Stimulated activated CD4-positive, alpha-beta T cell treated with anti-CD3 and anti-CD28 coated beads, Interleukin-4, amount 100 ng/mL, for 24 hours (primary cell): Measurements from ENCODE around the gene CHPT1.
"Not testable (repeated sequence)": the region's sequence is repeated elsewhere in the genome, so short reads cannot be mapped to it uniquely, and the experiment has no call there.

ENCODE experiments used
- DNase-seq: peaks from one replicate; pipeline ENCODE4 v3.0.0-alpha.2; 2020

CHPT1 gene

DNA sequence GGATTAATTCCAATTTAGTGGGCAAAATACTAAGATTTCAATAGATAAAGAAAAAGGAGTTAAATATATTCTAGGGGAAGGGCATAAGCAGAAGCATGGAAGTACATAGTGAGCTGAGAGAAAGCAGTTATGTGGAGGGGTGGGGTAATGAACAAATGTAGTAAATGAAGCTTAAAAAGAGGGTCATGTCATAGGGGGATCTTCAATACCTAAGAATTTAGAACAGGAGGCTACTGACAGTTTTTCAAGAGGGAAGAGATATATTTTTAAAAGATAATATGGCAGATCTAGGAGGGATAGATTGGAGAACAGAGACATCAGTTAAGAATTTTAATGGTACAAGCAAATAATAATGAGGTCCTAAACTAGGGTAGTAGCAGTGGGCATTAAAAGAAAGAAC is 32.4 kb downstream of the CHPT1 start:
- DNase-seq: no peak

DNA sequence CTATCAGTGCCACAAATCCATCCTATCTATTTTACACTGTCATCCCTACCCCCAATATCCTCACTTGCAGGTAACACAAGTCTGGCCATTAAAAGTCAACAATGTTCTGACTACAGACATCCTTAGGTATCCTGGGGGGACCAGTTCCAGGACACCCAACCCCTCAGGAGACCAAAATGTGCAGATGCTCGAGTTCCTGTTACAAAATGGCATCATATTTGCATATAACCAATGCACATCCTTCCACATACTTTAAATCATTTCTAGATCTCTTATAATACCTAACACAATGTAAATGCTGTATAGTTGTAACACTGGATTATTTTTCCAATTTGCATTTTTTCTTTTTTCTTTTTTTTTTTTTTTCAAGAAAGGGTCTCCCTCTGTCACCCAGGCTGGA is 34.9 kb downstream of the CHPT1 start:
- DNase-seq: no peak

DNA sequence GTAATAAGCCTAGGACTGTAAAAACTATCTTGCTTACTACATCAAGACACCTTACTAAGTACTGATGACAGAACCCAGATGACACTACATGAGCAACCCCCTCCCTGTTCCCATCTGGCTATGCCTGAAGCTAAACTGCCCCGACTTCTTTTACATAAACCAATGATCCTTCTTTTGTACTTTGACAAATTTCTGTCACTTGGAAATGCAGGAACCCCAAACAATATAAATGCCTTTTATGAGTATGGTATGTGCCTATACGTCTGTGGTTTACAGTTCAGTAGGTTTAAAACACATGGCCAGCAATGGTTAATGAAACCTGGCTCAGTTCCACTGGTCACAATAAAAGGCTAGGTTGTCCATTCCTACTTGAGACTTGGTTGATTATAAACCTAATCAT is 35.7 kb downstream of the CHPT1 start:
- no peak for DNase-seq

DNA sequence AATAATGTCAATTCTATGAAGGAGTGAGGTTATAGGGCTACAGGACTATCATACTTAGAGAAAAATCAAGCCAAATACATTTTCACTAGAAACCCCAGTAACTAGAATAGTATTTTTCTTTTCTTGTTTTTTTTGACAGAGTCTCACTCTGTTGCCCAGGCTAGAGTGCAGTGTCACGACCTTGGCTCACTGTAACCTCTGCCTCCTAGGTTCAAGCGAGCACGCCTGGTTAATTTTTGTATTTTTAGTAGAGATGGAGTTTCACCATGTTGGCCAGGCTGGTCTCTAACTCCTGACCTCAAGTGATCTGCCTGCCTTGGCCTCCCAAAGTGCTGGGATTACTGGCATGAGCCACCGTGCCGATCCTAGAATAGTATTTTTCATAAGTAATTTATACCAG is 37.0 kb downstream of the CHPT1 start:
- not testable (repeated sequence) for DNase-seq

DNA sequence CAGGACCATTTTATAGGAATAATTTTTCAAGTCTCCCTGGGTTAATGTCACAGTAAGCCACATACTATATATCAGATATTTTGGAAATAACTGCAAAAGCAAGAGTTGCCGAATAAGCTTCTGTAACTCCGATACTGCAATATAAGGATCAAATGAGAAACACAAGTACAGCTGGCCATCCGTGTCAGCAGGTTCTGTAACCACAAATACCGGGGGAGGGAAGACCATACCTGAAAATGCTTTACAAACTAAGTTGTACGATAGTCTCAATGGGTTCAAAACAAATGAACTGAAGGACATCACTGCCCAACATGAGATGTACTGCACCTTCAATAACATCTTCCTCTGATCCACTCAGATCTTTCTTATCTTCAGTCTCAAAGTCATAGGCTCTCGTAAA is 40.0 kb downstream of the CHPT1 start:
- no peak for DNase-seq

DNA sequence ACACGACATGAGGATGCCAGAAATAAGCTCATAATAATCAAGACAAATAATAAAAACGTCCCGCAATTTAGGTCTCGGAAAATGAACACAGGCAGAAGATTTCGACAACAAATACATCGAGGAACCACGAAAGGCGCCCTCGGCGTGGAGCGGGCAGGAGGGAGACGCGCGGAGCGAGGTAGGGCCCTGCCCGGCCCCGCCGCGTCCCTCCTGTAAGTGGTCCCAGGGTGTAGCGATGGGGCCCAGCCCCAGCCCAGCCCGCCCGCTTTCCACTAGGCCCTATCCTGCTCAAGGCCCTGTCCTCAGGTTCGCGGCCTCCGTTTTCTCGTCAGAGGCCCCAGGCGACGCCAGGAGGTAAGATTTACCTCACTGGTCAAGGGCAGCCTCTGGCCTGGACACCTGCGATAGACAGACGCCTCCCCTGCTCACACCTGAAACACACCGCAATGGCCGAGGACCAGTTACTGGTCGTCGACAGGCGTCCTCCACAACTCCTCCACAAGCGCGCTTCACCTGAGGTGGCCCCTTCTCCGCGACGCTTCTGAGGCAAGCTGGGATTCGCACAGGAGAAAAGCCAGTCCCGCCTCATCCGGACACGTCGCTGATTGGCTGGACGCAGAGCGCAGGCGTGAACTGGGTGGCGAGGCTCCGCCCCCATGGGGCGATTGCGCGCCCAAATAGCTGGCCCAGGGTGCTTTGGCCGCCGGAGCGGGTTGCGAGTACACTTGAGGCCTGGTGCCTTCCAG is 41.7 kb downstream of the CHPT1 start, which contains the start of gene SYCP3:
Gene SYCP3, minus strand, starts transcription at position 543 of the 746 bp plus-strand sequence. CDS start 1,527 bp downstream, outside the sequence.
- no peak for DNase-seq

DNA sequence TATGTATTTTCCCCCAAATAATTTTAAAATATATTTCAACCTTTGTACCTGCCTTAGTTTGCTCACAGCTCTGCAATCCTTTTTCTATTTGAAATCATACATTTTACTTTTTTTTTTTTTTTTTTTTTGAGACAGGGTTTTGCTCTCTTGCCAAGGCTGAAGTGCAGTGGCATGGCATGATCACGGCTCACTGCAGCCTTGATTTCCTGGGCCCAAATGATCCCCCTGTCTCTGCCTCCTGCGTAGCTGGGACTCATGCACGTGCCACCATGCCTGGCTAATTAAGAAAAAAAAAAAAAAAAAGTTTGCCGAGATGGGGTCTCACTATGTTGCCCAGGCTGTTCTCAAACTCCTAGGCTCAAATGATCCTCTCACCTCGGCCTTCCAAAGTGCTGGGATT is 43.1 kb downstream of the CHPT1 start:
- DNase-seq: no peak

DNA sequence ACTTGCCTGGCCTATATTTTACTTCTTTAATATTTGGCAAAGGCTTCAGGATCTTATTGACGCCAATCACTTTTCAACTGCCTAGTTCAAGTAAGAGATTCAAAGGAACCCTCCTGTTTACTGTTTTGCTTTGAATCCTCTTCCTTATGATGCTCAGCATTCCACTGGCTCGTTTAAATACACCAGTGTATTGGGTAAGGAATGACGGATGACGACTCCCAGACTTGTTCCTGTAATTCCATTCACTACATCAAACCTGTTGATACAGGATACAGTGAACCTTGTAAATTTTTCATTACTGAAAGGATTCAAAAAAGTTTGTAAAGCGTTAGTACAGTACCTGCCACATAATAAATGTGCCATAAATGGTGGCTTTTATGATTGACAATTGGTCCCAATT is 43.5 kb downstream of the CHPT1 start:
- no peak for DNase-seq

DNA sequence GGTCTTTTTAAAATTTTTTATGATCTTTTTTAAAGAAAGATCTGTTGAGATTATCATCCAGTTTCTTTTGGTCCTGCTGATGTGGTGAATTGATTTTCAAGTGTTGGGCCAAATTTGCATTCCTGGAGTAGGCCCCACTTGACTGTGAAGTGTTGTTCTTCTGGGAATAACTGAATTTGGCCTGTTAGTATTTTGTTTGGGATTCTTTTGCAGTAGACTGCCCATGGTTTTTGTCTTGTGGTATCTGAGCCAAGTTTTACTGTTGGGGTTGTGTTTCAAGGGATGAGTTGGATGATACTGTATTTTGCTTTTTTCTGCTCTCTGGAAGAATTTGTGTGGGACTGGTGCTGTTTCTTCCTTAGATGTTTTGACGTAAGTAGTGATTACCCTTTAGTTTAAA is 45.8 kb downstream of the CHPT1 start:
- no peak for DNase-seq

DNA sequence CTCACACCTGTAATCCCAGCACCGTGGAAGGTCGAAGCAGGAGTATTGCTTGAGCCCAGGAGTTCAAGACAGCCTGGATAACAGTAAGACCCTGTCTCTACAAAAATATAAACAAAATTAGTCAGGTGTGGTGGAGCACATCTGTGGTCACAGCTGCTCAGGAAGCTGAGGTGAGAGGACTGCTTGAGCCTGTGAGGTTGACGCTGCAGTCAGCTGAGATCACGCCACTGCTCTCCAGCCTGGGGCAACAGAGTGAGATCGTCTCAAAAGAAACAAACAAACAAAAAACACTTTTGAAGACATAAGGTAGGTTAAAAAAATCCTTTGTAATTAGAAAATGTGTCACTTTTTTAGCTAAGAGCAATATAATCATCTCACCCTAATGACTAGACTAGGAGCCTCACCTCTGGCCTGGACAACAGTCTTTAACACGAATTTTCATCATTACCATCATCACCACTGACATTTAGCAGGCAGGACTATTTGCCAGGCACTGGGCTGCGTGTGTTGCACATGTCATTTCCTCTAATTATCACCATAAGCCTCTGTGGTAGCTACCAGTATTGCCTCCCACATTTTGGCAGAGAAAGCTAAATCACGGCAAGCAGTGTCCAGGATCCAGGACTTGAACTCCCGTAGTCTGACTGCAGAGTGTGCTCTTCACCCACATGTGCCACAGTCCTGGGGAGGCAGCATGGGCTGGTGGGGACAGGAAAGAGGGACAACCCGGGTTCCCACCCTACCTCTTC is 46.5 kb downstream of the CHPT1 start:
- DNase-seq: no peak

DNA sequence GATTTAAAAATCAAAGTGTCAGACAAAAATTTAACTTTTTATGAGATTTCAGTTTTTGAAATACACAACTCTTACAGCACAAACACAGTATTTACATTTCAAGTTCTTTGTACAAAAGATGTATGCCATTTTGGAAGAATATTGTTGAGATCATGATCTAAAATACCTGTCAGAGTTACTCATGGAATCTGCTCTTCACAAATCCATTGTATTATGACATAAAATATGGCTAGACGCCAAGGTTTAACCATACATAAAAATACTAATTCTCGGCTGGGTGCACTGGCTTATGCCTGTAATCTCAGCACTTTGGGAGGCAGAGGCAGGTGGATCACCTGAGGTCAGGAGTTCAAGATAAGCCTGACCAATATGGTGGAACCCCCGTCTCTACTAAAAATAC is 48.0 kb downstream of the CHPT1 start:
- no peak for DNase-seq

DNA sequence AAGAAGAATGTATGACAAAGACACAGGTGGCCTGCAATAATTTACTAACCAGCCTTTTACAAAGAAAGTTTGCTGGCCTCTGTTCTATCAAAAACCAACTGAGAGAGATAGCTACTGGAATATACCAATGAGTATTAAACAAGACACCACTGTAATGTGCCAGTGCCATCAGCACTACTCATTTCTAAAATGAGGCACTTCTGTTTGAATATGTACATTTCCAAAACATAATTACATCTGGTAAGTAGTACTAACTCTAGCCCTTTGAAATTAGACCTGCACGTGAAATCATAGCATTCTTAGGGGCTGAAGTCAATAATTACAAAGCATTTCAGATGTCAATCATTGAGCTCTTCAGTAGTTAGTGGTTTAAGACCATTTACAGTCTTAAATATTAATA is 48.8 kb downstream of the CHPT1 start:
- DNase-seq: no peak

DNA sequence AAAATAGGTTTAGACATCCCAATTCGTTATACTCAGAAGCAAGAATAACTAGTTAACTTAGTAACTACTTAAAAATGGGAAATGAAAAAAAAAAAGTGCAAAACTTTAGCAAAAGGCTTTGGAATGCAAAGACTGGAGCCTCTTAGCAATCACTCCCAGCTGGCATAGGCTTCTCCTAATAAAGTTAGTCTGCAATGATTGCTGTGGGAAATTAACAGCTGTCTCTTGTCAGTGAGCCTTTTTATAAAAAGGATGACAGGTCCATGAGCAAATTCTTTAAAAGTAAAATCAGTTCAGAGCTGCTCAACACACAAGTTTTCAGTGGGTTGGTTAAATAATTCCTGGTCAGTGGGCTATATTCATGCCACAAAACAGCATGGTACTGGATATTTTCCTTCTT is 49.2 kb downstream of the CHPT1 start:
- no peak for DNase-seq

DNA sequence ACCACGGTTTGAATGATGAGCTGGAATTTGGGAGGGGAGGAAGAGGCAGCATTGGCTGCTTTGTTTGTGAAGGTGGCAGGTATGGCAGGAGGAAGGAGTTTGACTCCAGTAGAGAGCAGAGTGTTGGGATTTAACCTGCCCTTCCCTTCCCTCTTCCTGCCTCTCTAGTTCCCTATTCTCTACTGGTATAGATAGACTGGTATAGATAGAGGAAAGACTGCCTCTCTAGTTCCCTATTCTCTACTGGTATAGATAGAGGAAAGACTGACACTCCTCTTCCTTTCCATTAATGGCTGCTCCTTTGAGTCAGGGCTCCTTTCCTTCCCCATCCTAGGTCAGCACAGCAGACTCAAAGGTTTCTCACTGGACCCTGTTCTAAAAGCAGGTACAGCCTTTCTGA is 50.3 kb downstream of the CHPT1 start:
- DNase-seq: no peak

DNA sequence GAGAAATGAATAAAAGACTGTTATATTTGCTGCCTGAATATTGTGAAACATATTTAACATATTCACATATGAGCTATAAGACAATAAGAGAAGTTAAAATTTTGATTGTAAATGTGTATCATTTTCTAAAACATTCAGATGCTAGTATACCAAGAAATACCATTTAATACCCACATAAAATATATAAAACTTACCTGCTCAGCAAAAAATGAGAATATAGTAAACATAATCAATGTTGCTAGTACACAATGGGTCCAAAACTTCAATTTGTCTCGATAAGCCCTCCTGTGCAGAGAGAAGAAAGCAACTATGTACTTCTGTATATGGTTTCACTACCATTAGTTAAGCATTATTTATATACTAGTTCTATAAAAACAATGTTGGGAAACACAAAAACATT is 51.5 kb downstream of the CHPT1 start:
- DNase-seq: no peak

DNA sequence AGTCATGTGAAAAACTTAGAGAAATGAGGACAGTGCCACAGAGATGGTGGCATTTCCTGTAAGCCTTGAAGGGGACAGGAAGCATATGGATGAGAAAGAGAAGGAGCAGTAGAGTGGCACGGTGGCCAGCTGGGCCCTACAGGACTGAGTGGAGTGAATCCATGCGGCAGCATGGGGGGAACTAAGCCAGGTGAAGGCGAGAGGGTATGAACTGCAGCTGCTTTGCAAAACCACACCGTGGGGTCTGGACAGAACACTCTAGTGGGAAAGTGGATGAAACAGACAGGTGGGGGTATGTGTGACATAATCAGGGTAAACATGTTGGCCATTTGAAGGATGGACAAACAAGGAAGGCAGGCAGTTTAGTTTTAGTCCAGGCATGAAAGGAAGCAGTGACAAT is 52.2 kb downstream of the CHPT1 start:
- no peak for DNase-seq

DNA sequence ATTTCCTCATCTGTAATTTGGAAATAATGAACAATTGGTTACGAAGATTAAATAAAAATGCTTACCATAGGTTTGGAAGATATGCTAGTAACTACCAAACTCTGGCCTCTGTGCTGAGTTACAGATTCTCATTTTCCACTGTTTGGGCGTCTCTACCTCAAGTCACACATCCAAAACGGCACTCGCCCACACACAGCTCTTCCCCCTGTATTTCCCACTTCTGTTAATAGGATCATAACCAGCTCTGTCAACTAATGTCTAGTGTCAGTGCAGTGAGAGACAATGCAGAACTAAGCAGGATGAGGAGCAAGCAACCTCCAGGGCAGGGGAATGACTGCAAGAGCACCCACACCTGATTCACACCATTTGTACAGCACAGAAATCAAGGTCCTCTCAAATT is 52.7 kb downstream of the CHPT1 start:
- no peak for DNase-seq

DNA sequence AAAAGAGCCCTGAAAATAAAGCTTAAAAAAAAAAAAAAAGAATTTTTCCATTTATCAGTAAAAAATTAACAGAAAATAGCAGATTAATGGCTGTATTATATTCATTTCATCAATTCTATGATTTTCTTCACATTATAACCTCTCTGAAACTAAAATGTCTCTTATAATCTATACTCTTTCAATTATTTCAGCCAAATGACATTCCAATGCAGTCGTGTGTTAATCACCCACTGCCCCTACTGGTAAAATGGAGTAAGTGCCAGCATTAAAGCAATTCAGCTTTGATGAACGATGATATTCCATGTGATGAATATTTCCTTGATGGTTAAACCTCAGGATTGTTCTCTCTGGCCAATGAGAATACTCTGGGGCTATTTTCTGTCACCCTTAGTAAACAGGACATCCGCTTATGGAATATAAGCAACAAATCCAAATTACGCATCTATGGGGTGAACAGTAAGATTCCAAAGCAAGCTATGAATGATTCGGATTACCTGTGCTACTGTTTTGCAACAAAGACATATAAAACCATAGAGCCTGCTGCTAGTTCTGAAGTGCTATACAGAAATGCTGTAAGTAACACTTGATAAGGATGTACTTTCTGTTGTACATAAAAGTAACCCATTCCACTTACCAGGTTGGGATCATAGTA is 62.1 kb downstream of the CHPT1 start:
- DNase-seq: peak; percentile 14

DNA sequence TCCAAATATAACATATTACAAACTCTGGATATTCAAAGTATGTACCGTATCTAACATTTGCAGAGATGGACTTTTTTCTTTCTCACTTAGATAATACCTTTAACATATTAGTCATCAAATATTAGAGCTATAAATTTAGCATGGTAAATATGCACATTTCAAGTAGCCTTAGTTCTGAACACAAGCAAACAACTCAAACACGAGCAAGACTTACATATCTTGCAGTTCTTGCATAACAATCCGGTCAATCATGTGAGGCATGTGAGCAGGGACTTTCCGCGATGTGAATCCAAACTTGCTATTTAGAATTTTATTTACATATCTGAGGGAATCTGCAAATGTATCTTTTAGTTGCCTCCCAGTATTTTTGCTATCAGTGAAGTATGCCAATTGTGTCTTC is 63.9 kb downstream of the CHPT1 start:
- no peak for DNase-seq

DNA sequence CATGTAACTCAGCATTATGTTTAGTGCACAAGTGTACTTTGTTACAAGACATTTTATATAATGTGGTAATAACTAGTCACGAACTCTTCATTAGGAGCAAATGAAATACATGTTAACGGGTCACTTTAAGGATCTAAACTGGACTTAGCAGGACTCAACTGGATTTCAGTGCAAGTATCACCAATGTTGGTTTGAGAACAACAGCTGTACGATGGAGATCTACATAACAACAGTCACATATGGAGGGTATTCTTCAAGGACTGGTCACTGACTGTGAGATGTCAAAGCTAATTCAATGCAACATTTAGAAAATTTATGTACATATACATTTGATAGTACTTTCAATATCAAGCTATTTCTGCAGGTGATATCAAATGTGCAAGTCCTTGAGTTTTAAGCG is 64.3 kb downstream of the CHPT1 start:
- DNase-seq: no peak

DNA sequence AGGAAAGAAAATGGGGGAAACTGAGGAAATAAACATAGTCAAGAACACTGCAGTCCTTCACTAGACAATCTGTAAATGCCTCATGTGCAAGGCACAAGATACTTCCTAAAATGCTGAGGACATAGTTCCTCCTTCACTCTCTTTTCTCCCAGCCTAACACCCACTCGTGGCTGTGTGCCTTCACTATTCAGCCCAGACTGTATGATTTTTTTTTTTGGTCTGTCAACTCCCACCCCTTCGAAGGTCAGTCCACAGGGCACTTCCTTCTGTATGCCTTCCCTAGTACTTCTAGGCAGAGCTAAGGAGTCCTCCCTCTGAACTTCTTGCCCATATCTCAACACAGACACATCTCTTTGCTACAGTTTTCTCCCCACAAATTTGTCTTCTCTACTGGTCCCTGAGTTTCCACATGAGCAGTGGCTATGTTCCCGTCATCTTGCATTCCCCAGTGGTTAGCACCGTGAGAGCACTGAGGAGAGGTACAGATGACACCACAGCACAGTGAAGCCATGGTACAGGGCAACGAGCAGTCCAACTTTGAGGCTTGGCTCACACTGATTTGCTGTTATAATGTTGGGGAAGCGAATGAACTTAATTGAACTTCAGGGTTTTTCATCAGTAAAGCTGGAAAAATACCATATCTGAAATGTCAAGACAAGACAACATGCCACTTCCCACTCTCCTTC is 65.9 kb downstream of the CHPT1 start:
- DNase-seq: no peak

DNA sequence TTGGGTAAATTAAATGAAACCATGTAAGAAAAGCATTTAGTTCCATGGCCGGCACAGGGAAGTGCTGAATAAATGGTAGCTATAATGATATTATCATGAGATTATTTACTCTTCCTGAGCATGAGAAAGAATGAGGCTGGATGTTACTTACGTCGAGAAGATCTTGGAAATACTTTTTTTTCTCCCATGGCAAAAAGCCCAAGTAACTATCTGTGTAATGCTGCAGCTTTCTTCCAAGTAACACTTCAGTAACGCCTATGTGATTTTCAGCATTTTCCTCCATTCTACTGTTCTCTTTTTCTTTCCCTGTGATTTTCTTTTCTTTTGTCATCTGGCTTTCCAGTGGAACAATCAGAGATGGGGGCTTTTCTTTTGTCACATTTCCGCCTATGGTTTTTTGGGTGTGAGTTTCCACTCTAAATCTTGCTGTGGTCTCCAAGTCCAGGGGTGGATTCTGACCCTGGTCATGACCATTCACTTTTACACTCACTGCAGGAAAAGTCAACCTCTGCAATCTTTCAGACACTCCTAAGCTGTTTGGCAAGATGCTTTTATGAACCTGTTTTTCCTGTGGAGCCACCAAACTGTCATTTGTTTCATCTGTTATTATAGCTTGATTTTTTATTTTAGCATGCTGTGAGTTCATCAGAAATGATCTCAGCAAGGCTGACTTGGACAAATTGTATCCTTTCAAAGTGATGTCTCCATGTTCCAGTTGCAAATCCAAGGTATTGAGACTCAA is 66.8 kb downstream of the CHPT1 start:
- DNase-seq: no peak

DNA sequence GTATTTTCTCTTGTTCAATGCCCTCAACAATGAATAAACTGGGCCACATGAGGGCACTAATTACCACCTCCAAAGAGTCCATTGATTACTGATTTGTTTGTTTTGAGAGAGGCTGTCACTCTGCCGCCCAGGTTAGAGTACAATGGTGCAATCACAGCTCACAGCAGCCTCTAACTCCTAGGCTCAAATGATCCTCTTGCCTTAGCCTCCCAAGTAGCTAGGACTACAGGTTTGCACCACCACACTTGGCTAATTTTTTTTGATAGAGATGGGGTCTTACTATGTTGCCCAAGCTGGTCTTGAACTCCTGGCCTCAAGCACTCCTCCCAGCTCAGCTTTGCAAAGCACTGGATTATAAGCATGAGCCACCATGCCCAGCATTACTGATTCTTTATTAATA is 70.1 kb downstream of the CHPT1 start:
- DNase-seq: no peak
